GM12864 (cell line): ENCODE measurements around the gene DNA2.
A peak's percentile ranks its signal among the peaks of the same experiment; 100 is the strongest.
"Not testable (repeated sequence)": the region's sequence is repeated elsewhere in the genome, so short reads cannot be mapped to it uniquely, and the experiment has no call there.

Experiments
- DNase-seq: peaks from one replicate; pipeline ENCODE4 v3.0.0-alpha.2; 2011; ENCODE audit warnings: low read depth
- H3K4me3 ChIP-seq: 2 replicates; pipeline ENCODE4 v1.5.1; 2011; ENCODE audit warnings: mild to moderate bottlenecking, low read depth, low read length, control low read depth
- TF ChIP-seq, protein P1 (sequence below): IDR thresholded peaks from 2 replicates; pipeline ENCODE4 v1.5.1; 2011; ENCODE audit warnings: low read depth, mild to moderate bottlenecking, moderate library complexity, low read length, control low read depth, inconsistent platforms; ENCODE audit errors: missing control alignments

The DNA2 gene, protein sequence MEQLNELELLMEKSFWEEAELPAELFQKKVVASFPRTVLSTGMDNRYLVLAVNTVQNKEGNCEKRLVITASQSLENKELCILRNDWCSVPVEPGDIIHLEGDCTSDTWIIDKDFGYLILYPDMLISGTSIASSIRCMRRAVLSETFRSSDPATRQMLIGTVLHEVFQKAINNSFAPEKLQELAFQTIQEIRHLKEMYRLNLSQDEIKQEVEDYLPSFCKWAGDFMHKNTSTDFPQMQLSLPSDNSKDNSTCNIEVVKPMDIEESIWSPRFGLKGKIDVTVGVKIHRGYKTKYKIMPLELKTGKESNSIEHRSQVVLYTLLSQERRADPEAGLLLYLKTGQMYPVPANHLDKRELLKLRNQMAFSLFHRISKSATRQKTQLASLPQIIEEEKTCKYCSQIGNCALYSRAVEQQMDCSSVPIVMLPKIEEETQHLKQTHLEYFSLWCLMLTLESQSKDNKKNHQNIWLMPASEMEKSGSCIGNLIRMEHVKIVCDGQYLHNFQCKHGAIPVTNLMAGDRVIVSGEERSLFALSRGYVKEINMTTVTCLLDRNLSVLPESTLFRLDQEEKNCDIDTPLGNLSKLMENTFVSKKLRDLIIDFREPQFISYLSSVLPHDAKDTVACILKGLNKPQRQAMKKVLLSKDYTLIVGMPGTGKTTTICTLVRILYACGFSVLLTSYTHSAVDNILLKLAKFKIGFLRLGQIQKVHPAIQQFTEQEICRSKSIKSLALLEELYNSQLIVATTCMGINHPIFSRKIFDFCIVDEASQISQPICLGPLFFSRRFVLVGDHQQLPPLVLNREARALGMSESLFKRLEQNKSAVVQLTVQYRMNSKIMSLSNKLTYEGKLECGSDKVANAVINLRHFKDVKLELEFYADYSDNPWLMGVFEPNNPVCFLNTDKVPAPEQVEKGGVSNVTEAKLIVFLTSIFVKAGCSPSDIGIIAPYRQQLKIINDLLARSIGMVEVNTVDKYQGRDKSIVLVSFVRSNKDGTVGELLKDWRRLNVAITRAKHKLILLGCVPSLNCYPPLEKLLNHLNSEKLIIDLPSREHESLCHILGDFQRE

DNA sequence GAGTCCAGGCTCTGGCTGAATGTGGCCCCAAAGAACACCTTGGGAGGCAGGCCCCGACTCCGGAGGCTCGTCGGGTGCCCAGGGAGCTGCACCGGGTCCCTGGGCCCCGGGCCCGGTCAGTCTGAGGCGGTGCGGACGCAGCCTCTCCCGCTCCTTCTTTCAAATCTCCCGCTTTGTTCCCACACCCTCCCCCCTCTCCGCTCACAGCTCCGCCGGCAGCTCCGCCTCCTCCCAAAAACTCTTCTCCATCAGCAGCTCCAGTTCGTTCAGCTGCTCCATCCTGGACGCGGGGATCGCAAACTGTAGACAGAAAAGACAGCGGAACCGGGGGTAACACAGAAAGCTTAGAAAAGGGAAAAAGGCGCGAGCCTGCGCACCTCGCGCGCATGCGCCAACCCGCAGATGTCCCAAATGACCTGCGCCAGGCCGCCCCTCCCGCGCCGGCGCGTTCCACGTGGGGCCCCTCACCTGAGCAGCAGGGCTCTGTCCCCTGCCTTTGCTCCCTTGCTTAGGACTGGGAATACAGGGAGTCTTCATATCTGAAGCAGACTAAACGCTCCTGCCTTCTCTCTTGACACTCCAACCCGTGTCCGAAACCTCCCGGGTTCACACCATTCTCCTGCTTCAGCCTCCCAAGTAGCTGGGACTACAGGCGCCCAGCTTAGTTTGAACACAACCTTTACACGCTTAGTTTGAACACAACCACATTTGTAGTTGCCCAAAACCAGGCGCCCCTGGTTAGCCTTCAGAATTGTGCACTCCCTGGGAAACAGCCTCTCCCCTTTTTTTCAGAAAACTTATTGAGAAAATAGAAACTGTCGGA is at the start of gene DNA2:
Gene DNA2, minus strand, starts transcription at position 388 of the 823 bp plus-strand sequence. Its CDS starts 109 bp downstream, at position 279.
- H3K4me3 ChIP-seq, result peak within 1 kb of the TSS; percentile 86
- peak; percentile 45 for DNase-seq
- TF ChIP-seq, protein P1, sequence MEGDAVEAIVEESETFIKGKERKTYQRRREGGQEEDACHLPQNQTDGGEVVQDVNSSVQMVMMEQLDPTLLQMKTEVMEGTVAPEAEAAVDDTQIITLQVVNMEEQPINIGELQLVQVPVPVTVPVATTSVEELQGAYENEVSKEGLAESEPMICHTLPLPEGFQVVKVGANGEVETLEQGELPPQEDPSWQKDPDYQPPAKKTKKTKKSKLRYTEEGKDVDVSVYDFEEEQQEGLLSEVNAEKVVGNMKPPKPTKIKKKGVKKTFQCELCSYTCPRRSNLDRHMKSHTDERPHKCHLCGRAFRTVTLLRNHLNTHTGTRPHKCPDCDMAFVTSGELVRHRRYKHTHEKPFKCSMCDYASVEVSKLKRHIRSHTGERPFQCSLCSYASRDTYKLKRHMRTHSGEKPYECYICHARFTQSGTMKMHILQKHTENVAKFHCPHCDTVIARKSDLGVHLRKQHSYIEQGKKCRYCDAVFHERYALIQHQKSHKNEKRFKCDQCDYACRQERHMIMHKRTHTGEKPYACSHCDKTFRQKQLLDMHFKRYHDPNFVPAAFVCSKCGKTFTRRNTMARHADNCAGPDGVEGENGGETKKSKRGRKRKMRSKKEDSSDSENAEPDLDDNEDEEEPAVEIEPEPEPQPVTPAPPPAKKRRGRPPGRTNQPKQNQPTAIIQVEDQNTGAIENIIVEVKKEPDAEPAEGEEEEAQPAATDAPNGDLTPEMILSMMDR, result no peak

DNA sequence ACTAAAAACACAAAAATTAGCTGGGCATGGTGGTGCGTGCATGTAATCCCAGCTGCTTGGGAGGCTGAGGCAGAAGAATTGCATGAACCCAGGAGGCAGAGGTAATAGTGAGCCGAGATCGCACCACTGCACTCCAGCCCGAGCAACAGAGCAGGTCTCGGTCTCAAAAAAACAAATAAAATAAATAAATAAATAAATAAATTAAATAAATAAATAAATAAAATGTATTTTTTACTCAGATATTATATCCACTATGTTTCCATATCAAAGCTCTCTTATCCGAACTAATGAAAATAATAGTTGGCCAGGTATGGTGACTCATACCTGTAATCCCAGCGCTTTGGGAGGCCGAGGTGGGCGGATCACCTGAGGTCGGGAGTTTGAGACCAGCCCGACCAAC is 46.8 kb upstream of the DNA2 start:
- not testable (repeated sequence) for H3K4me3 ChIP-seq, DNase-seq

DNA sequence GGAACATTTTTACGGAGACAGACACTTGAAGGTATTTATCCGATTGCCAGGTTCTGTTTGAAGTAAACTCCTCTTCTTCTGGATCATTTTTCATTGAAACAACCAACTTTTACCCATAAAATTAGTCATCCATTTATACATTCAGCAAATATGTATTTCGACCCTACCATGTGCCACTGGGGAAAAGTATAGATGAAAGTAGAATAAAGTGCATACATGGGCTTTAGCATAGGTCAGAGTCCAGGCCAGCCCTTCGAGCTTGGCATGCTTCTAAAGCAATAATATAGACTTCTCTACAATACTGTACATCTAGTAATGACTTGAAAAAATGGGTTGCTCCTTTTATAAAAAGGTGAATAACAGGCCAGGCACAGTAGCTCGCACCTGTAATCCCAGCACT is 45.4 kb upstream of the DNA2 start:
- DNase-seq, result no peak

DNA sequence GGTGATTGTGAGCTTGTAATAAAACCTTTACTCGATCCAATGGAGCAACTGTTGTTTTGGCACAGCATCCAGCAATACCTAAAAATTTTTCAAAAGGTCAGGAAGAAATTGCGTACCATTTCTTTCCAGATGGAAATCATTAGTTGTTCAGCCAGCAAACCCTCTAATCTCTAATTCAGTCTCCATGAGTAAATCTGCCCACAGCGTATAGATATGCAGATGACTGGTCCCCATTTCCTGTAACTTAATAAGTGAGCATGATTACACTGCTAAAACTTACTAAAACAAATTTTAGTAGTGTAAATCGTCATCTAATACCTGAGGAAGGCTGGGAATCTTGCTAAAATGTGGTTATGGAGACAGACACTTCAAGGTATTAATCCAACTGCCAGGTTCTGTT is 45.0 kb upstream of the DNA2 start:
- DNase-seq, result no peak
- TF ChIP-seq, protein P1, result no peak
- H3K4me3 ChIP-seq, result no peak overlapping the region

More for the DNA sequence above, 45.4 kb upstream of the DNA2 start:
- no peak overlapping the region for H3K4me3 ChIP-seq
- TF ChIP-seq, protein P1, result no peak

DNA sequence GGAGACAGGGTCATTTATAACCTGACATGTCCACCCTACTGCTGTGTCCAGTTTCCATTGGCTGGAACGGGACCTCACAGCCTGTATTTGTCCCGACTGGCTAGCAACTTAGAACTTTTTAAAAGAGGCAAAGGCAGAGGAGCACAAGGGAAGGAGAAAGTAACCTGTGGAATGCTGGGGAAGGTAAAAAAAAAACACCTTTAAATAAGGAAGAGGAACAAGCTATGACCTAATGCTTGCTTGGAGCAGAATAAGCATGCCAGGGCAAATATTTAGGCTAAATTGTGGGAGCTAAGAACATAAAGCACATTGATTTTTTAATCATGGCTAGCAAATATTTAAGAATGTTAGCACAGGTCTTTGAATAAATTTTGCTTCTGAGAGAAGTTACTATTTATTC is 44.4 kb upstream of the DNA2 start:
- DNase-seq, H3K4me3 ChIP-seq: not testable (repeated sequence)

DNA sequence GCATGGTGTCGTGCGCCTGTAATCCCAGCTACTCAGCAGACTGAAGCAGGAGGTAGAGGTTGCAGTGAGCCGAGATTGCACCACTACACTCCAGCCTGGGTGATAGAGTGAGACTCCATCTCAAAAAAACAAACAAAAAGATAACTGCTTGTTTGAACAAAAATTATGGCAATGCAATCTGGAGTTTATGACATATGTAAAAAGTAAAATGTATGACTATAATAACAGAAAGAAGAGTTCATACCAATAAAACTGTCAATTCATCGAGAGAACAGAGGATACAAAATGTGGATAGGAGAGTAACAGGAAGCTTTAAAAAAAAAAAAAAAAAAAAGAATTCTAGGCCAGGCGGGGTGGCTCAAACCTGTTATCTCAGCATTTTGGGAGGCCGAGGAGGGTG is 36.3 kb upstream of the DNA2 start:
- TF ChIP-seq, protein P1, result no peak
- no peak for DNase-seq
- H3K4me3 ChIP-seq, result no peak overlapping the region

DNA sequence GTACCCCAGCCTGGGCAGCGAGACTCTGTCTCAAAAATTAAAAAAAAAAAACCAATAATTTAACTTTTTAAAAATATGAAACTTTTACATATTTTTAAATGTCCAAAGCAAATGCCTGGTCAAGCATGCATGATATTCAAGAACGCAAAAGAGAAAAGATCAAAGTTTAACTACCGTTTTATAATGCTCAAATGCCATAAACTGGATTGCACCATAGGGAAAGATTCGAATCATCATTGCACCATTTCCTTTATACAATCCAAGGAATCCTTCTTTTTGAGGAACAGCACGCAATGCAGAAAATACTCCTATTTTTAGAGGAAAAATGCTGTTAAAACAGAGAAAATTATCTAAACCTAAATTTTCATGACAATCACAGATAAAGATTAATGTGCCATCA is 34.6 kb upstream of the DNA2 start:
- TF ChIP-seq, protein P1, result no peak
- no peak overlapping the region for H3K4me3 ChIP-seq
- no peak for DNase-seq
